HCT116 (cell line): ENCODE measurements around the gene INAVA. TPM values are rescaled to one million over a fixed set of nuclear protein-coding genes. Genes with fewer than 3 reads are reported as not detected.
A peak's percentile ranks its signal among the peaks of the same experiment; 100 is the strongest.

Source experiments
- ATAC-seq: fragments of 200-7000 bp; cut with Tn5 transposase; 2 replicates; pipeline ENCODE4 v1.9.1; 2020; ENCODE audit warnings: mild to moderate bottlenecking, moderate library complexity
- BruUV-seq: library from RNA; stranded (reverse); fragments of 400-500 nt; replicated peaks from 2 replicates; lab custom pipeline; 2021; lab: Mats Ljungman, UMichigan
- CTCF ChIA-PET: fragments of 300-600 bp; sonication (Branson Sonifier 250); formaldehyde crosslinking; loops from one replicate; lab custom pipeline; 2021; ENCODE audit warnings: antibody characterized with exemption; lab: Charles Lee
- POLR2A ChIA-PET: fragments of 300-600, 350-600 bp; sonication (Branson Sonifier 250); formaldehyde crosslinking; loops from one replicate; lab custom pipeline; 2021; ENCODE audit warnings: antibody characterized with exemption; lab: Charles Lee
- RAD21 ChIA-PET, 2 experiments: fragments of 300-600 bp; sonication (Branson Sonifier 250); formaldehyde crosslinking; loops; one replicate each; lab custom pipeline; 2023; ENCODE audit warnings: low total read pairs in 2 of 2; ENCODE audit not compliant: uncharacterized antibody in 2 of 2, unreplicated experiment in 2 of 2, low non-redundant PET in 1 of 2; lab: Charles Lee
- DNase-seq: peaks from one replicate; pipeline ENCODE4 v3.0.0-alpha.2; 2010; ENCODE audit warnings: low read depth, low spot score
- H2AFZ ChIP-seq: fragments of 200-600 bp; shearing (Covaris generic), sonication (generic); 2 replicates; pipeline ENCODE4 v1.6.1; 2017; ENCODE audit warnings: low read depth, mixed run types, mixed read lengths, antibody characterized with exemption, low read length; ENCODE audit not compliant: poor library complexity, severe bottlenecking
- H3K27ac ChIP-seq: 2 replicates; pipeline ENCODE4 v1.5.1; 2012; ENCODE audit warnings: low read depth, low read length
- H3K27me3 ChIP-seq: fragments of 200-600 bp; sonication (generic); 2 replicates; pipeline ENCODE4 v1.6.1; 2016; ENCODE audit warnings: mixed run types, low read length, mixed read lengths; ENCODE audit not compliant: insufficient read depth
- H3K36me3 ChIP-seq, 2 experiments: fragments of 200-500 bp in 1 of 2; fragments of 200-600 bp in 1 of 2; sonication (Bioruptor generic) in 1 of 2; sonication (generic) in 1 of 2; 2 replicates each; pipeline versions ENCODE4 v1.5.1 to v1.6.1; 2014 to 2016; ENCODE audit warnings: low read length in 2 of 2, inconsistent platforms in 1 of 2, mixed read lengths in 1 of 2, mixed run types in 1 of 2; ENCODE audit not compliant: insufficient read depth in 2 of 2, control insufficient read depth in 1 of 2
- H3K4me1 ChIP-seq, 2 experiments: fragments of 200-600 bp in 1 of 2; sonication (generic) in 1 of 2; 2 replicates each; pipeline versions ENCODE4 v1.5.1 to v1.6.1; 2012 to 2017; ENCODE audit warnings: low read length in 2 of 2, inconsistent platforms in 1 of 2, mild to moderate bottlenecking in 1 of 2, mixed read lengths in 1 of 2, mixed run types in 1 of 2, moderate library complexity in 1 of 2; ENCODE audit not compliant: insufficient read depth in 2 of 2, control insufficient read depth in 1 of 2
- H3K4me2 ChIP-seq: fragments of 200-600 bp; sonication (generic); 2 replicates; pipeline ENCODE4 v1.6.1; 2017; ENCODE audit warnings: mixed run types, low read length, mixed read lengths
- H3K4me3 ChIP-seq, 2 experiments: fragments of 200-600 bp in 1 of 2; sonication (generic) in 1 of 2; replicated peaks in 1 of 2; 2 replicates each; pipeline ENCODE4 v1.5.1; 2011 to 2016; ENCODE audit warnings: low read length in 2 of 2, control low read depth in 1 of 2, low read depth in 1 of 2, mild to moderate bottlenecking in 1 of 2, mixed read lengths in 1 of 2, mixed run types in 1 of 2
- H3K79me2 ChIP-seq: fragments of 200-600 bp; sonication (generic); 2 replicates; pipeline ENCODE4 v1.6.1; 2017; ENCODE audit warnings: mild to moderate bottlenecking, mixed run types, low read length, moderate library complexity, mixed read lengths; ENCODE audit not compliant: insufficient read depth
- H3K9ac ChIP-seq: fragments of 200-600 bp; sonication (generic); 2 replicates; pipeline ENCODE4 v1.6.1; 2016; ENCODE audit warnings: low read length, mixed read lengths
- H3K9me2 ChIP-seq: fragments of 200-600 bp; sonication (generic), shearing (Covaris generic); 2 replicates; pipeline ENCODE4 v1.6.1; 2017; ENCODE audit warnings: mixed run types, mild to moderate bottlenecking, moderate library complexity; ENCODE audit not compliant: insufficient read depth
- H3K9me3 ChIP-seq, 2 experiments: fragments of 200-500 bp in 1 of 2; fragments of 200-600 bp in 1 of 2; sonication (Bioruptor generic) in 1 of 2; sonication (generic) in 1 of 2; 2 replicates each; pipeline ENCODE4 v1.6.1; 2014 to 2017; ENCODE audit warnings: low read length in 2 of 2, mixed read lengths in 2 of 2, inconsistent platforms in 1 of 2, low read depth in 1 of 2, mild to moderate bottlenecking in 1 of 2, mixed run types in 1 of 2, moderate library complexity in 1 of 2; ENCODE audit not compliant: control insufficient read depth in 1 of 2, insufficient read depth in 1 of 2
- H4K20me1 ChIP-seq: fragments of 200-600 bp; sonication (generic), shearing (Covaris generic); 2 replicates; pipeline ENCODE4 v1.6.1; 2017; ENCODE audit warnings: mixed run types, mild to moderate bottlenecking, moderate library complexity; ENCODE audit not compliant: insufficient read depth
- CBX3 ChIP-seq: IDR thresholded peaks from 2 replicates; pipeline ENCODE4 v1.6.1; 2012; ENCODE audit warnings: low read depth
- CTCF ChIP-seq, 3 experiments: fragments of 200-600 bp in 1 of 3; sonication (generic) in 1 of 3; IDR thresholded peaks in 2 of 3; conservative IDR thresholded peaks in 1 of 3; 2 replicates each; pipeline ENCODE4 v1.5.1; 2012 to 2017; ENCODE audit warnings: low read depth in 2 of 3, low read length in 2 of 3, antibody characterized with exemption in 1 of 3, borderline replicate concordance in 1 of 3, control low read depth in 1 of 3, mild to moderate bottlenecking in 1 of 3, mixed read lengths in 1 of 3, mixed run types in 1 of 3, moderate library complexity in 1 of 3; ENCODE audit not compliant: insufficient read depth in 1 of 3
- FOSL1 ChIP-seq: IDR thresholded peaks from 2 replicates; pipeline ENCODE4 v1.6.1; 2012; ENCODE audit warnings: low read depth
- ZFX ChIP-seq: fragments of 450-650 bp; IDR thresholded peaks from 2 replicates; pipeline ENCODE4 v1.6.1; 2017
- intact Hi-C: fragments of 100-400 bp; cut with micrococcal nuclease; formaldehyde crosslinking; loops from 2 replicates; pipeline ENCODE4 v1.10.0; 2022
- total RNA-seq: library from RNA; stranded (reverse); gene quantifications from one replicate; pipeline ENCODE4 v1.2.1, GENCODE V29; 2021; ENCODE audit not compliant: unreplicated experiment

Gene INAVA
- total RNA-seq, 1 experiment from 2014 or later: 18.8 TPM

DNA sequence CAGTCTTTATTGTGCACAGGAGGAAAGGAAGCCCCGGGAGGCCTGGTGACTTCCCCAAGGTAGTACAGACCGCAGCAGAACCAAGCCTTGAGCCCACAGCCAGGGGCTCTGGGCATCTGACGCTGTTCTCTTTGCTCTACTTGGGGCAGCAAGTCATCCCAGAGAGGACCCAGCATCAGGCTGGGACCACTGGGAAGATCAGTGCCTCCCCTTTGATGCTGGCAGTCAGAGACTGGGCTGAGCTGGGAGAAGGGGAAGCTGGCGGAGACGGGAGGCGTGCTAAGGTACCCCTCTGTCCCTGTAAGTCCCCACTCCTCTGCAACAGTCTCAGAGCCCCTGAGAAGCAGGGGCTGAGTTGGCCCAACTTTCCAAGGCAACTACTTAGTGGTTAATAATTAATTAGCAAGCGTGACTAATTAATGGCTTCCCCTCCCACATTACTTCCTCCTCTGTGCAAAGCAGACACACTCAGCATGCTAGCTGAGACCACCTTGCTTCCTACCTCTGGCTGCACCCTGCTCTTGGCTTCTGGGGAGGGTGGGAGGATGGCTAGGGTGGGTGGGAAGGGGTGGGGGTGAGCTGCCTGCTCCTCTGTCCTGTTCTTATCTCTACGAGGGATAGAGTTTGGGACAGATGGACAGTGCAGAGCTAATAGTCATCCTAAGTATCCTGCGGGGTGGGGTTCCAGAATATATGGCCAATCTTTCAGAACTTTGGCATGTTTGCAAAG, 1.3 kb downstream of the INAVA start:
- ChIA-PET RAD21 (no interaction called here), CTCF (interaction anchor here (0.8 kb wide), 2 partner anchors 337 to 361 kb away, joined by 3 to 4 read pairs; no protein-coding TSS in a partner anchor), POLR2A (interaction anchor here (0.7 kb wide), 1 partner anchor 251 kb away, joined by 3 read pairs; no protein-coding TSS in a partner anchor)
- H2AFZ ChIP-seq: no peak overlapping the region
- H3K9me2 ChIP-seq: no peaks in the 10 kb centered on the region
- peak overlapping the region; percentile 40; the same call in 1 of the 2 replicates for H3K27ac ChIP-seq
- no peaks in the 10 kb centered on the region for H4K20me1 ChIP-seq
- BruUV-seq: no TSS peak
- H3K4me2 ChIP-seq: peak overlapping the region; percentile 97
- no peak for TF ChIP-seq CTCF (IDR thresholded peaks at IDR 0.05 in 2 of 3, conservative IDR thresholded peaks at IDR 0.05 in 1 of 3; ENCODE audit: borderline replicate concordance in 1 of 3, insufficient read depth in 1 of 3, low read depth in 2 of 3, low read length in 2 of 3)
- no peak for TF ChIP-seq CBX3
- TF ChIP-seq ZFX: no peak
- no peak for TF ChIP-seq FOSL1
- no peaks in the 10 kb centered on the region for H3K9me3 ChIP-seq
- H3K4me3 ChIP-seq: peak overlapping the region; percentile 63
- no peaks in the 10 kb centered on the region for H3K27me3 ChIP-seq
- no peaks in the 10 kb centered on the region; the same call in 1 of the 2 replicates for H3K79me2 ChIP-seq
- DNase-seq (no peak), ATAC-seq (no peak)
- no peaks in the 10 kb centered on the region for H3K36me3 ChIP-seq
- peak overlapping the region; percentile 62 for H3K9ac ChIP-seq
- H3K4me1 ChIP-seq: peaks cover 44 to 68% of the 10 kb centered on the region in 2 experiments
- intact Hi-C loops: no loop called here
